Measurements from ENCODE around the gene BEGAIN.
"Not testable (repeated sequence)": the region's sequence is repeated elsewhere in the genome, so short reads cannot be mapped to it uniquely, and the experiment has no call there.

Gene BEGAIN

DNA sequence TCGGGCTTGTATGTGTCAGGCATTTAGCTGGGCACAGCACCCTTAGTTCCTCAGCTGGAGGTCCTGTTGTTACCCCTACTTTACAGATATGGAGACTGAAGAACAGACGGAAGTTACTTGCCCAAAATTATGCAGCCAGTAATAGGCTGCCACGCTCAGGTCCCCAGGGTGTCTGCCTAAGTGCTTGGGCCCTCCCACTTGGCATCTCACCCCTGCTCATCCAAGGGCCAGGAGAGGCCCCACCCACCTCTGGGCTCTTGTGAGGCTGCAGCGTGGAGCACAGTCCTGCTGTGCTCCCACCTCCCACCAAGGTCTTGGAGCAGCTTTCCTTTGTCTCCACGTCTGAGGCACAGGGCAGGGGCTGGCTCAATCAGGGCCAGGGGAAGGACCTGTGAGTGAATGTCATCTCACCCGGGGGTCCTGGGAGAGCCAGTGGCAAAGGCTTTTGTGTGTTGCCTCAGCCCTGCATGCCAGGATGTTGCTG, 64.6 kb downstream of the BEGAIN start:
- no peak for DNase-seq (ENCODE audit: extremely low read depth, low read depth)
- TF ChIP-seq, protein P1, sequence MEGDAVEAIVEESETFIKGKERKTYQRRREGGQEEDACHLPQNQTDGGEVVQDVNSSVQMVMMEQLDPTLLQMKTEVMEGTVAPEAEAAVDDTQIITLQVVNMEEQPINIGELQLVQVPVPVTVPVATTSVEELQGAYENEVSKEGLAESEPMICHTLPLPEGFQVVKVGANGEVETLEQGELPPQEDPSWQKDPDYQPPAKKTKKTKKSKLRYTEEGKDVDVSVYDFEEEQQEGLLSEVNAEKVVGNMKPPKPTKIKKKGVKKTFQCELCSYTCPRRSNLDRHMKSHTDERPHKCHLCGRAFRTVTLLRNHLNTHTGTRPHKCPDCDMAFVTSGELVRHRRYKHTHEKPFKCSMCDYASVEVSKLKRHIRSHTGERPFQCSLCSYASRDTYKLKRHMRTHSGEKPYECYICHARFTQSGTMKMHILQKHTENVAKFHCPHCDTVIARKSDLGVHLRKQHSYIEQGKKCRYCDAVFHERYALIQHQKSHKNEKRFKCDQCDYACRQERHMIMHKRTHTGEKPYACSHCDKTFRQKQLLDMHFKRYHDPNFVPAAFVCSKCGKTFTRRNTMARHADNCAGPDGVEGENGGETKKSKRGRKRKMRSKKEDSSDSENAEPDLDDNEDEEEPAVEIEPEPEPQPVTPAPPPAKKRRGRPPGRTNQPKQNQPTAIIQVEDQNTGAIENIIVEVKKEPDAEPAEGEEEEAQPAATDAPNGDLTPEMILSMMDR (IDR thresholded peaks at IDR 0.05; ENCODE audit: low read depth, low read length): no peak

DNA sequence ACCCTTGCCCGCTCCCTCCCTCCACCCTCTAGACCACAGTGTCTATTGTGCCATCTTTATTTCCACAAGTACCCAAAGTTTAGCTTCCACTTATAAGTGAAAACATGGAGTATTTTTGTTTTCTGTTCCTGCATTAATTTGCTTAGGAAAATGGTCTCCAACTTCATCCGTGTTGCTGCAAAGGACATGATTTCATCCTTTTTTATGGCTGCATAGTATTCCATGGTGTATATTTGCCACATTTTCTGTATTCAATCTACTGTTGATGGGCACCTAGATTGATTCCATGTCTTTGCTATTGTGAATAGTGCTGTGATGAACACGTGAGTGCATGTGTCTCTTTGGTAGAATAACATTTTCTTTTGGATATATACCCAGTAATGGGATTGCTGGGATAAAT, 81.2 kb downstream of the BEGAIN start:
- DNase-seq (ENCODE audit: extremely low read depth, low read depth): not testable (repeated sequence)

DNA sequence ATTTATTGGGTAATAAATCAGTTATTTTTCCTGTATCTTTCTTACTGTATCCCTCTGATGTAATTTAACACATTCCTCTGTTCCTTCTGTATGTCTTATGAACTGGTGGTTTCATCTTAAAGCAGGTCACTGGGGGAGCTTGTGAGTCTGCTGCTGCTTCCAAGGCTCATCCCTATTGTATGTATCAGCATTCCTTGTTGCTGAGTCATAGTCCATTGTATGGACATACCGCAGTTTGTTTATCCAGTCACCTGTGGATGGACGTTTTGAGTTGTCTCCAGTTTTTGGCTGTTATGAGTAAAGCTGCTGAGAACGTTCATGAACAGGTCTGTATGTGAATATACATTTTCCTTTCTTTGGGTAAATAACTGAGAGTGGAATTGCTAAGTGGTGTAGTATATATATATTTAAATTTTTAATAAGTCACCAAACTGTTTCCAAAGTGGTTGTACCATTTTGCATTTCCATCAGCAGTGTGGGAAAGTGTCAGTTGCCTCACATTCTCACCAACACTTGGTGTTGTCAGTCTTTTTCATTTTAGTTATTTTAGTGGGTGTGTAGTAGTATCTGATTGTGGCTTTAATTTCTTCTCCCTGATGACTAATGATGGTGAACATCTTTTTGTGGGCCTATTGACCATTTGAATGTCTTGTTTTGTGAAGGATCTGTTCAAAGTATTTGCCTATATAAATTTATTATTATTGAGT, 82.7 kb downstream of the BEGAIN start:
- DNase-seq (ENCODE audit: extremely low read depth, low read depth): no peak
- TF ChIP-seq, protein P1 (IDR thresholded peaks at IDR 0.05; ENCODE audit: low read depth, low read length): no peak

DNA sequence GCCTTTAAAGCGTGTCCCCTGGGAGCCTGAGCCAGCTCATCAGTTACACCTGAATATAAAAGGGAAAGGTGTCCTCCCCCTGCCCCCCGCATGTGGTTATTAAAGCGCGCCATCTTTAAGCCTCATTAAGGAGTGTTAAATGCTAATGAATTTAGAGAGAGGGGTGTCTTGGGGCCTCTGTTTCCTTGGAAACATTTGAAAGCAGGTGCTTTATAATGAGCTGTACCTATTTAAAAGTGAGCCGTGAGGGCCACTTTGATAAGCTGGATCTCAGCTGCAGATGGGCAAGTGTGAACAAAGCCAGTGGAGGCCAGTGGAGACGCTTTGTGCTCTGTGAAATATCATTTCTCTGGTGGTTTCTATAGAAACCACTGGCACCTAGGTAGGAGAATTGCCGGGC, 84.0 kb downstream of the BEGAIN start:
- DNase-seq (ENCODE audit: extremely low read depth, low read depth): no peak
- TF ChIP-seq, protein P1 (IDR thresholded peaks at IDR 0.05; ENCODE audit: low read depth, low read length): no peak

DNA sequence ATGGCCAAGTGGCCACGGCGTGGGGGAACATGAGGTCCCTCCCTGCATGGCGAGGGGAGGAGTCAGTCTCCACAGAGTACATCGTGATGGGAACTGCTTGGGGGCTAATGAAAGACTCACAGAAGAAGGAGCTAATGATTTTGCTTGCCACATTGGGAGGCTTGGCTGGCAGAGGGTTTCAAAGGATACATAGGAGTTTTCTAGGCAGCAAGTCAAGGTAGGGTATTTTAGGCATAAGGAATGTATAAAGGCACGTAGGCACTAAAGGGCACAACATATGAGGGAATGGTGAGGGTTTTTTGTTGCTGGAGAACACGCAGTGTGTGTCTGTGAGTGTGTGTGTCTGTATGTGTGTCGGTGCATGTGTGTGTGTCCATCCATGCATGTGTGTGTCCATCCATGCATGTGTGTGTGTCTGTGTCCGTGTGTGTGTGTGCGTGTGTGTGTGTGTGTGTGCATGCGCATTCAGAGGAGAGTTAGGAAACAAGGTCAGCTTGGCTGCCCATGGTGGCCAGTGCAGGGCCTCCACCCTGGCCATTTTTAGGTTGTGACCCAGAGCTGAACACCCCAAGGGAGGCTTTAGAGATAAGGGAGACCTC, 84.5 kb downstream of the BEGAIN start:
- TF ChIP-seq, protein P1 (IDR thresholded peaks at IDR 0.05; ENCODE audit: low read depth, low read length): no peak
- no peak for DNase-seq (ENCODE audit: extremely low read depth, low read depth)

DNA sequence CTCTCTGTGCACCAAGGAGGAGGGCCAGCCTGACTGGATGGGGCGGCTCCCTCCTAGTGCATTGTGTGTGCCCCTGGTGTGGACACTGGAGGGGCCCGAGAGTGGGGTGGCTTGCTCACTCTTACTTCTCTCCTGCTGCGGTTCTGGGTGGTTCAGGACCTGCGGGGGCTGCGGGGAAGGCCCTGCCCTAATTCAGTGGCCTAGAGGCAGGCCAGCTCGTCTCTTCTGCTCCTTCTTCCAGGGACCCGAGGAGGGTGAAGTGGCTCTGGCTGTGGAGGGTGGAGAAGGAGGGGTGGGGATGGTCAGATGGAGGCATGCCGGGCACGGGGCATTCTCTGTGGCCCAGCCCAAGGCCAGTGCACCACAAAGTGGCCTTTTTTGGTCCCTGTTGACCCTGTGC, 87.1 kb downstream of the BEGAIN start:
- TF ChIP-seq, protein P1 (IDR thresholded peaks at IDR 0.05; ENCODE audit: low read depth, low read length): no peak
- DNase-seq (ENCODE audit: extremely low read depth, low read depth): no peak

DNA sequence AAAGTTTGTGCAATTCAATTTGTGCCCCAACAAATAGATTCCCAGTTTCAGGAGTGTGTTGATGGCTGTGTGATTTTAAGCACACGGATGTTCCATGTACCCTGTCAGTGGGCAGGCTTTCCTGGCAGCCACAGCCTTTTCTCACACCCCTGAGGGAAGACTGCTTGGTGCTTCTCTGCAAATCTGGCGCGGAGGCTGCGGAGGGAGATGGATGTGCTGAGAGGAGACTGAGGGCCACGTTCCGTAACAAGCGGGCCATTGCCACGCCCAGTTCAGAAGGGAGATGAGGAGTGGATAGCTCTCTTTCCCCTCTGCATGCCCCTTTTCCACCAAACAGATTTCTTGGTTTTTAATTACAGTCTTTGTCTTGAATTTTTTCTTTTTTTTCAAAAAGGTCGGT, 89.1 kb downstream of the BEGAIN start:
- TF ChIP-seq, protein P1 (IDR thresholded peaks at IDR 0.05; ENCODE audit: low read depth, low read length): no peak
- no peak for DNase-seq (ENCODE audit: extremely low read depth, low read depth)
